AG04449 (cell line): ENCODE data around the gene PCNT.
"Not testable (repeated sequence)": the region's sequence is repeated elsewhere in the genome, so short reads cannot be mapped to it uniquely, and the experiment has no call there.

Experiments used
- CTCF ChIA-PET: fragments of 350-600 bp; formaldehyde crosslinking; extraction: SDS; loops from one replicate; lab custom pipeline; 2021; ENCODE audit warnings: antibody characterized with exemption; lab: Yijun Ruan, JAX
- POLR2A ChIA-PET: fragments of 400-600, 350-600 bp; formaldehyde crosslinking; extraction: SDS; loops from one replicate; lab custom pipeline; 2020; ENCODE audit warnings: antibody characterized with exemption, inconsistent platforms; lab: Yijun Ruan, JAX
- DNase-seq: peaks from one replicate; pipeline ENCODE4 v3.0.0-alpha.2; 2010; ENCODE audit warnings: low read depth, low spot score
- H3K4me3 ChIP-seq: 2 replicates; pipeline ENCODE4 v1.5.1; 2011; ENCODE audit warnings: low read depth, mild to moderate bottlenecking, control low read depth, low read length
- TF ChIP-seq, protein P1 (sequence below): IDR thresholded peaks from one replicate; pipeline ENCODE4 v1.5.1; 2011; ENCODE audit warnings: mild to moderate bottlenecking, moderate library complexity, low read length, control low read depth, inconsistent platforms; ENCODE audit not compliant: insufficient read depth; ENCODE audit errors: missing control alignments

The PCNT gene

DNA sequence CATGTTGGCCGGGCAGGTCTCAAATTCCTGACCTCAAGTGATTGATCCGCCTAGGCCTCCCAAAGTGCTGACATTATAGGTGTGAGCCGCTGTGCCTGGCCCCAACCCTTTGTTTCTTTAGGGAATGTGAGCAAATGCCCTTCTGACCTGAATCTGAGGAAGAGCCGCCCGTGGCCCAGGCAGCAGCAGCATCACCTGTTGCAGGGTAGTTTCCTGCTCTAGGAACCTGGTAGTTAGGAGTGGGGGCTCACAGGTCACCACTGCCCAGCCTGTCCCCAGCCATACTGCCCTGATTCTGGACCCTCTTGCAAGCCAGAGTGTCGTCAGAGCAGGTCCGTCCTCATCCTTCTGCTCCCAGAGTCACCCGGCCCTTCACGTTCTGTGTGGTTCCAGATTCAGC is 24.8 kb upstream of the PCNT start:
- ChIA-PET CTCF (no interaction called here), POLR2A (interaction anchor here (0.6 kb wide), 1 partner anchor 46 kb away, joined by 3 read pairs; no protein-coding TSS in a partner anchor)
- no peak for DNase-seq
- H3K4me3 ChIP-seq, result no peak overlapping the region
- TF ChIP-seq, protein P1, sequence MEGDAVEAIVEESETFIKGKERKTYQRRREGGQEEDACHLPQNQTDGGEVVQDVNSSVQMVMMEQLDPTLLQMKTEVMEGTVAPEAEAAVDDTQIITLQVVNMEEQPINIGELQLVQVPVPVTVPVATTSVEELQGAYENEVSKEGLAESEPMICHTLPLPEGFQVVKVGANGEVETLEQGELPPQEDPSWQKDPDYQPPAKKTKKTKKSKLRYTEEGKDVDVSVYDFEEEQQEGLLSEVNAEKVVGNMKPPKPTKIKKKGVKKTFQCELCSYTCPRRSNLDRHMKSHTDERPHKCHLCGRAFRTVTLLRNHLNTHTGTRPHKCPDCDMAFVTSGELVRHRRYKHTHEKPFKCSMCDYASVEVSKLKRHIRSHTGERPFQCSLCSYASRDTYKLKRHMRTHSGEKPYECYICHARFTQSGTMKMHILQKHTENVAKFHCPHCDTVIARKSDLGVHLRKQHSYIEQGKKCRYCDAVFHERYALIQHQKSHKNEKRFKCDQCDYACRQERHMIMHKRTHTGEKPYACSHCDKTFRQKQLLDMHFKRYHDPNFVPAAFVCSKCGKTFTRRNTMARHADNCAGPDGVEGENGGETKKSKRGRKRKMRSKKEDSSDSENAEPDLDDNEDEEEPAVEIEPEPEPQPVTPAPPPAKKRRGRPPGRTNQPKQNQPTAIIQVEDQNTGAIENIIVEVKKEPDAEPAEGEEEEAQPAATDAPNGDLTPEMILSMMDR, result no peak

DNA sequence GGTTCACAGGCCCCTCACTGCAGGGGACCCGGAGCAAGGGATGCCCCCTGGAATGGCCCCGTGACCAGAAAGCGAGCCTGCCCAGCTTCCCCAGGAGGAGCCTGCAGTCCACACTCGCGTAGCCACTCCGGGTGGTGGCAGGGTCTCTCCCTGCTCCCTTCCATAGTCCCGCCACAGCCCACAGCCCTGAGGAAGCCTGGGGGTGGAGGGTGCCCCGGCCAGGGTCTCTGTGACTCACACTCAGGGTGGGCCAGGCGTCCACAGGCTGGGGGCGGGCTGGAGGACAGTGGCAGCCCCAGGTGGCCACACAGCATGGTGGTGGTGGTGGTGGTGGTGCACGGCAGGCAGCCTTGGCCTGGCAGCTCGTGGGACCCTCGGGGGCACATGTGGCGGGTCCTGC is 22.2 kb upstream of the PCNT start:
- TF ChIP-seq, protein P1, result no peak
- no peak overlapping the region for H3K4me3 ChIP-seq
- POLR2A ChIA-PET, result no interaction called here
- DNase-seq, result no peak
- CTCF ChIA-PET, result no interaction called here

DNA sequence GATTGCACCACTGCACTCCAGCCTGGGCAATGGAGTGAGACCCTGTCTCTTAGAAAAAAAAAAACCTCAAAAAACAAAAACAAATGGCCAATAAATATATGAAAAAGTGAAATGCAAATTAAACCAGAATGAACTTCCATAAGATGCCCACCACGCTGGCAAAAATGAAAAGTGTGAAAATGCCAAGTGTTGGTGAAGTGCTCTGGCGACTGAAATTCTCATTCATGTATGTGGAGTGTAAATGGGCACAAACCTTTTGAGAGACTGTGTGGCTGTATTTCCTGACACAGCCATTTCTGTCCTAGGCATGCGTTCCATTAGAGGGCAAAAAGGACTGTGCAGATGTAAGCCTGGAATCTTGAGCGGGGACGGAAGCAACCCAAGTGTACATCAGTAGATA is 19.5 kb upstream of the PCNT start:
- TF ChIP-seq, protein P1, result no peak
- DNase-seq, result no peak
- POLR2A ChIA-PET, result no interaction called here
- CTCF ChIA-PET, result no interaction called here
- no peak overlapping the region for H3K4me3 ChIP-seq

DNA sequence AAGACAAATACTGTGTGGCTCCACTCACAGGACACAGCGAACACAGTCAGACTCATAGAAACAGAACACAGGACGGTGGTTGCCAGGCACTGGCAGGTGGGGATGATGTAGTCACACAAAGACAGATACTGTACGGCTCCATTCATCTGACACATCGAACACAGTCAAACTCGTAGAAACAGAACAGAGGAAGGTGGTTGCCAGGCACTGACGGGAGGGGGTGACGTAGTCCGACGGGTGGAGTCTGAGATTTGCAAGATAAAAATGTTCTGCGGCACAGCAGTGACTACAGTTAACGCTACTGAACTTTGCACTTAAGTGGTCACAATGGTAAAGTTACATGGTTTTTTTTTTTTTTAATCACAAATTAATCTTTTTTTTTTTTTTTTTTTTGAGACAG is 19.0 kb upstream of the PCNT start:
- ChIA-PET POLR2A (no interaction called here), CTCF (interaction anchor here (1.1 kb wide), 1 partner anchor 161 kb away, joined by 3 read pairs; no protein-coding TSS in a partner anchor)
- no peak overlapping the region for H3K4me3 ChIP-seq
- DNase-seq, result no peak
- TF ChIP-seq, protein P1, result no peak

DNA sequence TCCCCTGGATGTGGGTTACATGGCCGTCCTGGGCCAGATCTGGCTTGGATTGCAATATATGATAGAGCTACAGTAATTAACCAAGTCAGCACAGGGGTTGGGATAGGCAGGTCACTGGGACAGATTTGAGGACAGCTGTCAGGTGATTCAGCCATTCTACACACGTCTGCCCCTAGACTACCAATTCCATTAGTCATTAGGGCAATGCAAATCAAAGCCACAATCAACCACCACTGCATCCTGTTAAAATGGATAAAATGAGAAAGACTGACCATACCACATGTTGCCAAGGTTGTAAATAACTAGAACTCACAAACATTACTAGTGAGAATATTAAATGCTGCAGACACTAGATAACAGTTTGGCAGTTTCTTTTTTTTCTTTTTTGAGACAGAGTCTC is 16.3 kb upstream of the PCNT start:
- TF ChIP-seq, protein P1, result no peak
- CTCF ChIA-PET, result interaction anchor here (1.1 kb wide), 1 partner anchor 165 kb away, joined by 5 read pairs; no protein-coding TSS in a partner anchor
- DNase-seq, result no peak
- POLR2A ChIA-PET, result no interaction called here
- no peak overlapping the region for H3K4me3 ChIP-seq

DNA sequence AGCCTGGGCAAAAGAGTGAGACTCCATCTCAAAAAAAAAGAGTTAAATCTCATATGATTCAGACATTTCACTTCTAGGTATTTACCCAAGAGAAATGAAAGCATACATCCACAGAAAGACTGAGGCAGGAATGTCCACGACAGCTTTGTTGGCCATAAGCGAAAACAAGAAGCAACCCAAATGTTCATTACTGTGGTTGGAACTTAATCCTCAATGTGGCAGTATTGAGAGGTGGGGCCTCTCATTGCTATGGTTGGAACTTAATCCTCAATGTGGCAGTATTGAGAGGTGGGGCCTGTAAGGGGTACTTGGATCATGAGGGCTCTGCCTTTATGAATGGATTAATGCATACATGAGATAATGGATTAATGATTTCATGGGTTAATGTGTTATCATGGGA is 15.5 kb upstream of the PCNT start:
- CTCF ChIA-PET, result no interaction called here
- POLR2A ChIA-PET, result no interaction called here
- no peak overlapping the region for H3K4me3 ChIP-seq
- DNase-seq, result no peak
- TF ChIP-seq, protein P1, result no peak

DNA sequence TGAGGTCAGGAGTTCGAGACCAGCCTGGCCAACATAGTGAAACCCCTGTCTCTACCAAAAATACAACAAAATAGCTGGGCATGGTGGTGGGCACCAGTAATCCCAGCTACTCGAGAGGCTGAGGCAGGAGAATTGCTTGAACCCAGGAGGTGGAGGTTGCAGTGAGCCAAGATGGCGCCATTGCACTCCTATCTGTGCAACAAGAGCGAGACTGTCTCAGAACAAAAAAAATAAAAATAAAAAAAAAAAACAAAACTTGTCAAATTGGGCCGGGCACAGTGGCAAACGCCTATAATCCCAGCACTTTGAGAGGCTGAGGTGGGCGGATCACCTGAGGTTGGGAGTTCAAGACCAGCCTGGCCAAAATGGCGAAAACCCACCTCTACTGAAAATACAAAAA is 13.7 kb upstream of the PCNT start:
- POLR2A ChIA-PET, result not testable (repeated sequence)

More for the DNA sequence above, 13.7 kb upstream of the PCNT start:
- CTCF ChIA-PET, result interaction anchor here (1.0 kb wide), 1 partner anchor 22 kb away, joined by 3 read pairs; no protein-coding TSS in a partner anchor
- H3K4me3 ChIP-seq, DNase-seq: not testable (repeated sequence)
